ENCODE measurements around the gene JUN.

GRCh38 chr1:58745666-58746065 is 38.2 kb downstream of the JUN start:
- TF ChIP-seq EZH2 (IDR thresholded peaks at IDR 0.05; ENCODE audit: low read depth) (no peak), CTCF (conservative IDR thresholded peaks at IDR 0.05) (no peak)

Data from PC-9 (cell line).